HAP-1 (cell line): Measurements from ENCODE around the gene ZNF74.
A peak's percentile ranks its signal among the peaks of the same experiment; 100 is the strongest.

Experiments used
- DNase-seq, 2 experiments: peaks; one replicate each; pipeline ENCODE4 v3.0.0-alpha.2; 2016 to 2020; ENCODE audit warnings: low spot score in 2 of 2
- H3K27me3 ChIP-seq: fragments of 250-450 bp; sonication (Bioruptor Pico); 2 replicates; pipeline ENCODE4 v1.5.1; 2020; ENCODE audit warnings: low read depth, mild to moderate bottlenecking, moderate library complexity
- H3K36me3 ChIP-seq: fragments of 250-450 bp; sonication (Bioruptor Pico); replicated peaks from 2 replicates; pipeline ENCODE4 v1.5.1; 2020; ENCODE audit warnings: mild to moderate bottlenecking
- H3K4me1 ChIP-seq: fragments of 250-450 bp; sonication (Bioruptor Pico); 2 replicates; pipeline ENCODE4 v1.5.1; 2020; ENCODE audit warnings: mild to moderate bottlenecking
- H3K4me3 ChIP-seq: fragments of 250-450 bp; sonication (Bioruptor Pico); 2 replicates; pipeline ENCODE4 v1.5.1; 2020; ENCODE audit warnings: mild to moderate bottlenecking, moderate library complexity
- H3K9me3 ChIP-seq: fragments of 250-450 bp; sonication (Bioruptor Pico); 2 replicates; pipeline ENCODE4 v1.5.1; 2020; ENCODE audit warnings: mild to moderate bottlenecking, moderate library complexity
- in situ Hi-C: fragments of 300-500 bp; cut with MboI; formaldehyde crosslinking; loops from 3 replicates; pipeline ENCODE4 v1.14.3; 2020; ENCODE audit warnings: low sequenced_read_pairs, inconsistent platforms, mixed read lengths

Gene ZNF74

GRCh38 chr22:20431511-20432192 lies 37.7 kb downstream of the ZNF74 start:
- DNase-seq: no peak
- H3K36me3 ChIP-seq: peaks cover 34% of the 10 kb centered on the region
- in situ Hi-C loops: no loop called here

DNA sequence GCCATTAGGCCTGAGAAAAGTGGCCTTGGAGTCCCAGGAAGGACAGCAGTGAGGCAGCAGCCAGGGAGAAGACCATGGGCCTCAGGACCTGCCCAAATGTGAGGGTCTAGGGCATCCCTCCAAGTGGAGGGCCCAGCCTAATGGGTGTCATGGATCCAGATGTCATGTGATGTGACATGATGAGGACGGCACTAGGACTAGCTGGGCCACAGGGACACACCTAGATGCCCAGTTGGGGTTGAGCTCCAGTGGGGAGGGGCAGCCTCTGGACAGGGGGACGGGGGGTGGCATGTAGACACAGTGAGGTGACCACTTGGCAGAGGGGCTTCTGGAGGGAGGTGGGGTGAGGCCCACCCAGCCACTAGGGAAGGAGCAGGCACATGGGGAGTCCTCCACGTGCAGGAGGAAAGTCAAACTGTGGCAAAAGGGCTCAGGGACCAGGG lies 38.3 kb downstream of the ZNF74 start:
- Histone ChIP-seq H3K4me1 (peaks cover 4% of the 10 kb centered on the region; the same call in 1 of the 2 replicates), H3K4me3 (no peak overlapping the region), H3K36me3 (peaks cover 30% of the 10 kb centered on the region), H3K9me3 (no peaks in the 10 kb centered on the region), H3K27me3 (no peaks in the 10 kb centered on the region)
- in situ Hi-C loops: no loop called here
- no peak for DNase-seq

More at GRCh38 chr22:20431511-20432192, 37.7 kb downstream of the ZNF74 start:
- Histone ChIP-seq H3K9me3 (no peaks in the 10 kb centered on the region), H3K27me3 (no peaks in the 10 kb centered on the region), H3K4me3 (no peak overlapping the region), H3K4me1 (peaks cover 4% of the 10 kb centered on the region; the same call in 1 of the 2 replicates)

DNA sequence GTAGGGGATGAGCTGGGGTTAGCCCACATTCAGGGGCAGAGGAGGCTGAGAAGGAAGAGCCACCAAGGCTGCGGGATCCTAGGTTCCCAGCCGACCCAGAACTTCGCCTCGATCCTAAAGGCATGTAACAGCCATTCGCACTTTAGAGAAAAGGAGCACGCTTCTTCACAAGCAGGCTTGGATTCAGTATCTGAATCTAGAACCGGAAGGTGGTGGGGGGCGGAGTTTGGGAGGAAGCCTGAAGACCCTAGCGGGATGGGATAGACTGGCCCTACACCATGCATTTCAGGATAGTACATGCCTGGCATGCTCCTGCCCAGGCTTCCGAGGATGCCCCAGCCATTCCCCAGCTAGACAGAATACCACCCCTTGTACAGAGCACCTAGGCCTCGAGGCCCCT lies 39.2 kb downstream of the ZNF74 start:
- no peak for DNase-seq

DNA sequence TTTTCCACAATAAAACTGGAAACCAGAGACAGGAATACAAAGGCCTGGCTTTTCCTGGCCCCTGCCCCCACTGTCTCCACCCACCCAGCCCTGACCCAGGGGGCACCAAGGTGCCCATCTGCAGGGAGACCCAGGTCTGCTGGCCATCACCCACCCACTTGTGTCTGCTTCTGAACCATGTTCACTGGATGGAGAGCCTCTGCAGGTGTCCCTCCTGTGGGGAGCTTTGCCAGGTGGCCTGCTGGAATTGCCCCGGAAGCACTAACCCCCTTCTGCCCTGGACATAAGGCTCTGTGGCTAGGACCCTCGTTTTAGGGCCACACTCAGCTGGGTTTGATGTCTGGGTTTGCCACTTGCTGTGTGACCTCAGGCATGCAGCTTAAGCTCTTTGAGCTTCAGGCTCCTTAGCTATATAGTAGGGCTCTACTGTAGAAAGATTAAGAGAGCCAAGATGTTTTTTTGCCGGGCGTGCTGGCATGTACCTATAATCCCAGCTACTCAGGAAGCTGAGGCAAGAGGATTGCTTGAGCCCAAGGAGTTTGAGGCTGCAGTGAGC lies 39.8 kb downstream of the ZNF74 start:
- no peaks in the 10 kb centered on the region for H3K9me3 ChIP-seq
- in situ Hi-C loops: no loop called here
- H3K36me3 ChIP-seq: peaks cover 20% of the 10 kb centered on the region
- H3K4me1 ChIP-seq: peaks cover 8% of the 10 kb centered on the region
- H3K4me3 ChIP-seq: no peak overlapping the region
- DNase-seq: no peak
- H3K27me3 ChIP-seq: no peaks in the 10 kb centered on the region

More for the DNA sequence above, 39.2 kb downstream of the ZNF74 start:
- no peak overlapping the region for H3K4me3 ChIP-seq
- H3K4me1 ChIP-seq: peaks cover 7% of the 10 kb centered on the region
- H3K9me3 ChIP-seq: no peaks in the 10 kb centered on the region
- H3K36me3 ChIP-seq: peaks cover 25% of the 10 kb centered on the region
- in situ Hi-C loops: no loop called here
- no peaks in the 10 kb centered on the region for H3K27me3 ChIP-seq

DNA sequence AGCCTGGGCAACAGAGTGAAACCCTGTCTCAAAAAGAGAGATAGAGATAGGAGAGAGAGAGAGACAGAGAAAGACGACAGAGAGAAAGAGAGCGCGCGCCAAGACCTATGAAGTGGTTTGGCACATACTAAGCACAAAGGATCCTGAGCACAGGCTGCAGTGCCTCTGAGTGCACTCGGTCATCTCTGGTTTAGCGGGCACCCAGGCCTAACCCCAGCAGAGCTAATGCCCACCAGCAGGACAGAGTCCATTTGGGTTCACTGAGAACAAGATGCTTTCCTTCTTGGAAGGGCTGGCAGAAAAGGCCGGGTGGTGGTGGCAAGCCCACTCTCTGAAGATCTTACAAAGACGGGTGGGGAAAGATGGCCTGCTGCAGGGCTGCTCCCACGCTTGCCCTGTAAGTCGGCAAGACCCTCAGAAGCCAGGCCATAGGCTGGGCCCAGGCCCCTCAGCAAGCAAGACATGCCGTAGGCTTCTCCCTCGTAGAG lies 40.4 kb downstream of the ZNF74 start:
- no peaks in the 10 kb centered on the region for H3K9me3 ChIP-seq
- no peak for DNase-seq
- in situ Hi-C loops: no loop called here
- H3K4me1 ChIP-seq: peaks cover 8% of the 10 kb centered on the region
- no peaks in the 10 kb centered on the region for H3K27me3 ChIP-seq
- H3K36me3 ChIP-seq: peaks cover 17% of the 10 kb centered on the region
- no peak overlapping the region for H3K4me3 ChIP-seq

DNA sequence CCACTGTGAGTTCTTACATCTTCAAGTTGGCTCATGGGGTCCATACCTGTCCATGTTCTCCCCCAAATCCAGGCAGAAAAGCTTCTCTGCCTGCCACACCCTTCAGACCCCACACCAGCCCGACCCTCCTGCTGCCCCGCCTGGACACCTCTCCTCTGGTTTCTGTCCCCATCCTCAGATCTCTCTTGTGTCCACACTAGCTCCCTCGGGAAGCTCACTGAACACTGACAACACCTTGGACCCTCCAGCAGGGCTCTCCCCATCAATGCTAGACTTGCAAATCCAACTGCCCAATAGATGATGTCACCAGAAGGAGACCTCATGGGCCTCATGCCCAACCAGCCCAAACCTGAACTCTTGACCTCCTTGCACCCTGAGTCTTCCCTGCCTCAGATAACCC lies 40.8 kb downstream of the ZNF74 start:
- H3K9me3 ChIP-seq: no peaks in the 10 kb centered on the region
- DNase-seq: no peak
- in situ Hi-C loops: no loop called here
- peaks cover 8% of the 10 kb centered on the region for H3K4me1 ChIP-seq
- no peak overlapping the region for H3K4me3 ChIP-seq
- H3K27me3 ChIP-seq: no peaks in the 10 kb centered on the region
- peaks cover 12% of the 10 kb centered on the region for H3K36me3 ChIP-seq

DNA sequence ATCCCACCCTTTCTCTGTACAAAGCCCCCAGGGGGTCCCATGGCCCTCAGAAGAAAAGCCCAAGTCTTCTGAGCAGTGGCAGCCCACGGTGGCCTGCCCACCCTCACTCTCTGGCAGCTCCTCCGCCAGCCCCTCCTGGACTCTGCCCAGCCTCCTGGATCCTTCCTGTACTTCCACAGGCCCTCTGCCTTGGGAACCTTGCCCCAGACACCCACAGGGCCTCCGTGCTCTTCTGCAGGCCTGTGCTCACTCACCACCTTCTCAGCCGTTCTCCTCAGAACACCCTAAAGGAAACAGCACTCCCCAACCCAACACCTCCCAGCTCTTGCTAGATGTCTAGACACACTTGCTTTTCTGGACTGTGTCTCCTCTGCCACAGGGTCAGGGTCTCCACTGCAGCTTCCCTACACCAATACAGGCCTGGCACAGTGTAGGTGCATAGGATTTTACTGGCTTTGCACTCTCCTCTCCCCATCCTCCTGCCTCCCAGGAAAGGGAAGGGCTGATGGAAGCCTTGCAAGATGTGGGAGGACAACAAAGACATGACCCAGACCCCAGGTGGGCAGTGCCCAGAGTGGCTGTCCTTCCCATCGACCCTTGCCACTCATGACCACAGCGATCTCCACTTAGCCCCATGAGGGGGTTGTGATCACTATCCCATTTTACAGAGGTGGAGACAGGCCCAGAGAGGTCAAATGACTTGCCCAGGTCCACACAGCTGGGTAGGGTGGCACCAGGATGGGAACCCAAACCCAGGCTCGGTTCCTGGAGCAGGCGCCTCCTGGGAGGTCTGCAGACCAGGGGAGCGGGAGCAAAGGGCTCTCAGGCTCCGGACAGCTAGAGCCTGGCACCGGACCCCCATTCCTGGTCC lies 41.7 kb downstream of the ZNF74 start:
- in situ Hi-C loops: no loop called here
- Histone ChIP-seq H3K4me3 (peak overlapping the region; percentile 90), H3K27me3 (no peaks in the 10 kb centered on the region), H3K9me3 (no peaks in the 10 kb centered on the region), H3K4me1 (peaks cover 8% of the 10 kb centered on the region), H3K36me3 (peaks cover 4% of the 10 kb centered on the region)
- DNase-seq: no peak

DNA sequence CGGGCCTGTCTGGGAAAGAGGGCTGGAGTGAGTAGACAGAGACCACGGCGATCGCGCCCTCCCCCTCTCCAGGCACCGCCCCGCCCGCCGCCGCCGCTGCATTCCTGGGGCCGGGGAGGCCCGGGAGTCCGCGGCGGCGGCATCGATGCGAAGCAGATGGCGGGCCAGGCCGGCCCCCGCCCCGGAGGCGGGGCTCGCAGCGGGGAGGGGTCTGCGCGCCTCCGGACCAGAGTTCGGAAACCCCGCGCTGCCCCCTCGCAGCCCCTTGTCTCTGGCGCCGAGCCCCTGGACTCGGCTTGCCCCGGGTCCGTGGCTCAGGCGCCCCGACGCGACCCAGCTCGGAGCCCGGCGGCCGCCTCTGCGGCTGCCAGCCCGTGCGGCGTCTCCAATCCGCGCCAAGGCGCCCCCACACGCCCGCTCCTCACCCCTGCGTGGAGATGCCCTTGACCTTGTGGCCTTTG lies 42.4 kb downstream of the ZNF74 start:
- Histone ChIP-seq H3K9me3 (no peaks in the 10 kb centered on the region), H3K27me3 (no peaks in the 10 kb centered on the region), H3K4me3 (peak overlapping the region; percentile 90), H3K36me3 (no peaks in the 10 kb centered on the region; the same call in 1 of the 2 replicates), H3K4me1 (peaks cover 8% of the 10 kb centered on the region)
- peak; percentile 32 to 76 for DNase-seq
- in situ Hi-C loops: no loop called here

DNA sequence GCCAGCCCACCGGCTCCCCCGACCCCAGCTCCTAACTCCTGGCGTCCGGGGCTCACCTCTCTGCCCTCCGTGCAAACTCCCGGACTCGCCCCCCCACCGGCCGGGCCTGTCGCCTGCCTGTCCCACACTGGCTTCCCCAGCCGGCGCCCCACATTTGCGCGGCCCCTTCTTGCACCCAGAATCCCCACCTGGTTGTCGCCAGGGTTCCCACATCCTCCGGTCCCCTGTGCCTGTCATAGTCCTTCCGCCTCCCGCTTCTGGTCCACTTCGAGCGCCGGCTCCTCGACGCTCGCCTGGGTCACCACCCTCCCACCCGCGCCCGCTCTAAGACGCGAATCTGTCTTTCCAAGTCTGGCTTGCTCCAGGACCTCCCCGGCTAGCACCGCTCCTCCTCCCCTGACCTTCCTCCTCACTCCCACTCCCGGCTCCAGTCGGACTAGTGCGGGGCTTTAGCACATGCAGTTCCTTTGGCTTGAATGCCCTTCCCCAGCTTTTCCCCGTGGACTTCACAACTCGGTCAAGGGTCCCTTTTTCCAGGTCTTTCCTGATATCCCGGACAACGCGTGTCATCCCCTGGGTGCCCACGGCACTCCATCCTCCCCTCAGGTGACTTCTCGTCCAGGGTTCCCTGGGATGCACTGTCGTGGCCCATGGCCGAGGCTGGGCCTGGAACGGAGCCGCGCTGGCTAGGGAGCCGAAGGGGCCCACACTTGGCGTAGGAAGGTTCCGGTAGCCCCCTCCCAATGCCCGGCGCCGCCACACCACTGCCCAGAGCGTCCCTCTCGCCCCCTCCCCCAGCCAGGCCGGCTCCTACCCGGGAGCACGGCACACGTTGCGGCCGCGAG lies 43.0 kb downstream of the ZNF74 start:
- Histone ChIP-seq H3K9me3 (no peaks in the 10 kb centered on the region), H3K4me3 (peak overlapping the region; percentile 90), H3K27me3 (no peaks in the 10 kb centered on the region), H3K36me3 (peaks cover 4% of the 10 kb centered on the region), H3K4me1 (peaks cover 8% of the 10 kb centered on the region)
- DNase-seq: peak; percentile 19 to 63
- in situ Hi-C loops: no loop called here

- Histone ChIP-seq H3K36me3 (peaks cover 10% of the 10 kb centered on the region), H3K27me3 (no peaks in the 10 kb centered on the region), H3K9me3 (no peaks in the 10 kb centered on the region), H3K4me3 (peak within 1 kb of the TSS; percentile 90), H3K4me1 (peaks cover 8% of the 10 kb centered on the region)
- DNase-seq: peak; percentile 66 to 79
- in situ Hi-C loops: no loop called here
Measured at GRCh38 chr22:20437613-20438426, 43.9 kb downstream of the ZNF74 start, which contains the start of gene SCARF2. Gene SCARF2, minus strand, starts transcription at chr22:20437825. Its CDS starts 71 bp downstream, at chr22:20437754.

- Histone ChIP-seq H3K27me3 (no peaks in the 10 kb centered on the region), H3K9me3 (no peaks in the 10 kb centered on the region), H3K4me3 (peak overlapping the region; percentile 35), H3K36me3 (peaks cover 12% of the 10 kb centered on the region), H3K4me1 (peaks cover 8% of the 10 kb centered on the region)
- in situ Hi-C loops: no loop called here
- no peak for DNase-seq
Measured at GRCh38 chr22:20438427-20438677, 44.4 kb downstream of the ZNF74 start.

- no peaks in the 10 kb centered on the region for H3K9me3 ChIP-seq
- H3K4me1 ChIP-seq: peaks cover 8% of the 10 kb centered on the region
- no peaks in the 10 kb centered on the region for H3K27me3 ChIP-seq
- no peak overlapping the region for H3K4me3 ChIP-seq
- in situ Hi-C loops: no loop called here
- H3K36me3 ChIP-seq: peaks cover 12% of the 10 kb centered on the region
- DNase-seq: no peak
Measured at GRCh38 chr22:20438678-20439492, 44.9 kb downstream of the ZNF74 start.
